Body of pancreas (tissue), 4 donors: Measurements from ENCODE around the gene SHISA3. TPM values are rescaled to one million over a fixed set of nuclear protein-coding genes. Genes with fewer than 3 reads are reported as not detected.
A peak's percentile ranks its signal among the peaks of the same experiment; 100 is the strongest.

Experiments
- ATAC-seq: fragments of 150-250 bp; one replicate; pipeline ENCODE4 v1.9.1; 2016
- DNase-seq, 4 donors: peaks; one replicate each; pipeline ENCODE4 v3.0.0-alpha.2; 2019
- H3K27ac ChIP-seq, 4 donors: fragments of 200-600 bp; sonication (generic); 1 replicate in 3 of 4; 2 replicates in 1 of 4; pipeline versions ENCODE4 v1.5.1 to v1.6.1; 2016 to 2019; ENCODE audit warnings: mild to moderate bottlenecking in 1 of 4, mixed read lengths in 1 of 4, moderate library complexity in 1 of 4
- H3K27me3 ChIP-seq, 2 donors: fragments of 200-600 bp; sonication (generic); one replicate each; pipeline ENCODE4 v1.6.0; 2016; ENCODE audit warnings: mild to moderate bottlenecking in 1 of 2
- H3K36me3 ChIP-seq, 2 donors: fragments of 200-600 bp; sonication (generic); replicated peaks in 1 of 2; 2 replicates each; pipeline ENCODE4 v1.5.1; 2016; ENCODE audit warnings: low read depth in 2 of 2; ENCODE audit not compliant: insufficient read depth in 1 of 2
- H3K4me1 ChIP-seq: fragments of 200-600 bp; sonication (generic); one replicate; pipeline ENCODE4 v1.6.0; 2016
- H3K4me3 ChIP-seq, 2 donors: fragments of 200-600 bp; sonication (generic); 1 replicate in 1 of 2; 2 replicates in 1 of 2; pipeline ENCODE4 v1.5.1; 2016 to 2019
- H3K9me3 ChIP-seq, 3 donors: fragments of 200-600 bp; sonication (generic); 1 replicate in 2 of 3; 2 replicates in 1 of 3; pipeline ENCODE4 v1.5.1; 2016
- POLR2A ChIP-seq, 3 donors: fragments of 450-650 bp; IDR thresholded peaks; one replicate each; pipeline ENCODE4 v1.6.1; 2016; ENCODE audit warnings: antibody characterized with exemption in 3 of 3, mild to moderate bottlenecking in 2 of 3
- WGBS, 2 donors: methylation state at CpG; one replicate each; pipeline ENCODE4 v1.1.5; 2017; 5-methylcytosine and 5-hydroxymethylcytosine counted together
- intact Hi-C: fragments of 100-400 bp; cut with DNase I; formaldehyde crosslinking; loops from one replicate; pipeline ENCODE4 v1.15.1; 2023
- total RNA-seq, 2 donors: library from RNA; depleted of rRNA; stranded (reverse); fragments of >200 nt; gene quantifications; one replicate each; pipeline ENCODE4 v1.1.0, GENCODE V29; 2016
- TF ChIP-seq, protein P1 (sequence below), 7 experiments: fragments of 450-650 bp in 4 of 7; fragments of 200-600 bp in 3 of 7; sonication (generic) in 3 of 7; IDR thresholded peaks; one replicate each; pipeline ENCODE4 v1.5.1; 2016 to 2019; ENCODE audit warnings: antibody characterized with exemption in 7 of 7

Gene SHISA3
- total RNA-seq, 2 donors from 2014 or later: 1.0 TPM; not detected in 1

GRCh38 chr4:42395595-42395994 is 1.7 kb upstream of the SHISA3 start:
- TF ChIP-seq POLR2A (IDR thresholded peaks at IDR 0.05): no peak
- TF ChIP-seq, protein P1, sequence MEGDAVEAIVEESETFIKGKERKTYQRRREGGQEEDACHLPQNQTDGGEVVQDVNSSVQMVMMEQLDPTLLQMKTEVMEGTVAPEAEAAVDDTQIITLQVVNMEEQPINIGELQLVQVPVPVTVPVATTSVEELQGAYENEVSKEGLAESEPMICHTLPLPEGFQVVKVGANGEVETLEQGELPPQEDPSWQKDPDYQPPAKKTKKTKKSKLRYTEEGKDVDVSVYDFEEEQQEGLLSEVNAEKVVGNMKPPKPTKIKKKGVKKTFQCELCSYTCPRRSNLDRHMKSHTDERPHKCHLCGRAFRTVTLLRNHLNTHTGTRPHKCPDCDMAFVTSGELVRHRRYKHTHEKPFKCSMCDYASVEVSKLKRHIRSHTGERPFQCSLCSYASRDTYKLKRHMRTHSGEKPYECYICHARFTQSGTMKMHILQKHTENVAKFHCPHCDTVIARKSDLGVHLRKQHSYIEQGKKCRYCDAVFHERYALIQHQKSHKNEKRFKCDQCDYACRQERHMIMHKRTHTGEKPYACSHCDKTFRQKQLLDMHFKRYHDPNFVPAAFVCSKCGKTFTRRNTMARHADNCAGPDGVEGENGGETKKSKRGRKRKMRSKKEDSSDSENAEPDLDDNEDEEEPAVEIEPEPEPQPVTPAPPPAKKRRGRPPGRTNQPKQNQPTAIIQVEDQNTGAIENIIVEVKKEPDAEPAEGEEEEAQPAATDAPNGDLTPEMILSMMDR (IDR thresholded peaks at IDR 0.05): no peak
- H3K4me3 ChIP-seq: no peak overlapping the region
- ATAC-seq: no peak
- peaks cover 0 to 32% of the 10 kb centered on the region in 2 donors for H3K27me3 ChIP-seq
- peaks cover 49% of the 10 kb centered on the region for H3K4me1 ChIP-seq
- no peaks in the 10 kb centered on the region for H3K9me3 ChIP-seq
- WGBS, 2 donors: 89 to 94% methylated on average over 1 of the region's 1 CpG
- H3K36me3 ChIP-seq: no peaks in the 10 kb centered on the region
- intact Hi-C loops: no loop called here
- DNase-seq: no peak
- H3K27ac ChIP-seq: no peak overlapping the region

GRCh38 chr4:42396361-42396751 is 932 bp upstream of the SHISA3 start:
- Histone ChIP-seq H3K27ac (no peak overlapping the region), H3K36me3 (no peaks in the 10 kb centered on the region), H3K4me3 (no peak overlapping the region), H3K9me3 (no peaks in the 10 kb centered on the region), H3K27me3 (peaks cover 0 to 32% of the 10 kb centered on the region in 2 donors), H3K4me1 (peaks cover 41% of the 10 kb centered on the region)
- TF ChIP-seq POLR2A (IDR thresholded peaks at IDR 0.05): no peak
- TF ChIP-seq, protein P1 (IDR thresholded peaks at IDR 0.05): no peak
- ATAC-seq: no peak
- intact Hi-C loops: no loop called here
- WGBS, 2 donors: 30 to 37% methylated on average over 17 of the region's 17 CpGs
- DNase-seq: no peak

GRCh38 chr4:42397635-42398170 is 415 bp downstream of the SHISA3 start:
- DNase-seq: peak in 3 of 4 donors; percentile 26 to 53 (median 29)
- peaks cover 0 to 32% of the 10 kb centered on the region in 2 donors for H3K27me3 ChIP-seq
- ATAC-seq: peak; percentile 58
- peaks cover 36% of the 10 kb centered on the region for H3K4me1 ChIP-seq
- 1% methylated on average over 49 of the region's 52 CpGs; no CpG with 5 or more reads in 1 of the 2 donors for WGBS, 2 donors
- H3K27ac ChIP-seq: no peak overlapping the region
- peak overlapping the region in 1 of 2 donors; percentile 32 for H3K4me3 ChIP-seq
- no peaks in the 10 kb centered on the region for H3K36me3 ChIP-seq
- intact Hi-C loops: no loop called here
- TF ChIP-seq, protein P1 (IDR thresholded peaks at IDR 0.05): no peak
- no peak for TF ChIP-seq POLR2A (IDR thresholded peaks at IDR 0.05)
- H3K9me3 ChIP-seq: no peaks in the 10 kb centered on the region

GRCh38 chr4:42398171-42398870 is 1.0 kb downstream of the SHISA3 start:
- WGBS, 2 donors: 1 to 5% methylated on average over 35 to 56 of the region's 60 CpGs
- peak; percentile 25 for ATAC-seq
- Histone ChIP-seq H3K4me3 (peak overlapping the region in 1 of 2 donors; percentile 32), H3K27ac (no peak overlapping the region), H3K27me3 (peaks cover 0 to 32% of the 10 kb centered on the region in 2 donors), H3K4me1 (peaks cover 36% of the 10 kb centered on the region), H3K9me3 (no peaks in the 10 kb centered on the region), H3K36me3 (no peaks in the 10 kb centered on the region)
- intact Hi-C loops: no loop called here
- DNase-seq: no peak
- no peak for TF ChIP-seq POLR2A (IDR thresholded peaks at IDR 0.05)
- TF ChIP-seq, protein P1 (IDR thresholded peaks at IDR 0.05): no peak
